ENCODE measurements around the gene PRPF6.

Gene PRPF6

GRCh38 chr20:63952210-63952535 lies 28.8 kb upstream of the PRPF6 start:
- DNase-seq (ENCODE audit: low read depth) = no peak
- TF ChIP-seq, protein P1, sequence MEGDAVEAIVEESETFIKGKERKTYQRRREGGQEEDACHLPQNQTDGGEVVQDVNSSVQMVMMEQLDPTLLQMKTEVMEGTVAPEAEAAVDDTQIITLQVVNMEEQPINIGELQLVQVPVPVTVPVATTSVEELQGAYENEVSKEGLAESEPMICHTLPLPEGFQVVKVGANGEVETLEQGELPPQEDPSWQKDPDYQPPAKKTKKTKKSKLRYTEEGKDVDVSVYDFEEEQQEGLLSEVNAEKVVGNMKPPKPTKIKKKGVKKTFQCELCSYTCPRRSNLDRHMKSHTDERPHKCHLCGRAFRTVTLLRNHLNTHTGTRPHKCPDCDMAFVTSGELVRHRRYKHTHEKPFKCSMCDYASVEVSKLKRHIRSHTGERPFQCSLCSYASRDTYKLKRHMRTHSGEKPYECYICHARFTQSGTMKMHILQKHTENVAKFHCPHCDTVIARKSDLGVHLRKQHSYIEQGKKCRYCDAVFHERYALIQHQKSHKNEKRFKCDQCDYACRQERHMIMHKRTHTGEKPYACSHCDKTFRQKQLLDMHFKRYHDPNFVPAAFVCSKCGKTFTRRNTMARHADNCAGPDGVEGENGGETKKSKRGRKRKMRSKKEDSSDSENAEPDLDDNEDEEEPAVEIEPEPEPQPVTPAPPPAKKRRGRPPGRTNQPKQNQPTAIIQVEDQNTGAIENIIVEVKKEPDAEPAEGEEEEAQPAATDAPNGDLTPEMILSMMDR (IDR thresholded peaks at IDR 0.05; ENCODE audit: low read depth, low read length, missing control alignments) = no peak
- H3K4me3 ChIP-seq (ENCODE audit: low read depth, low read length) = no peak overlapping the region

DNA sequence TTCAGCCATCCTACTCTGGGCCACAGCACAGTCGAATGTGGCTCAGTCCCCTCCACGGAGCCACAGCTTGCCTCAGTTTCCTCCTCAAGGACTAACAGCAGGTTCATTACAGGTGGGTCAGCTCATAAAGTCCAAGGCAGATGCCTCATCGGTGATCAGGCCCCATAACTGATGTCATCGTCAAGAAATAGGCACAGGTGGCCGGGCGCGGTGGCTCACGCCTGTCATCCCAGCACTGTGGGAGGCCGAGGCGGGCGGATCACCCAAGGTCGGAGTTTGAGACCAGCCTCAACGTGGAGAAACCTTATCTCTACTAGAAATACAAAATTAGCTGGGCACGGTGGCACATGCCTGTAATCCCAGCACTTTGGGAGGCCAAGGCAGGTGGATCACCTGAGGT lies 28.2 kb upstream of the PRPF6 start:
- TF ChIP-seq, protein P1 (IDR thresholded peaks at IDR 0.05; ENCODE audit: low read depth, low read length, missing control alignments) = no peak
- DNase-seq (ENCODE audit: low read depth) = no peak
- H3K4me3 ChIP-seq (ENCODE audit: low read depth, low read length) = no peak overlapping the region

GRCh38 chr20:63953764-63954429 lies 27.0 kb upstream of the PRPF6 start:
- H3K4me3 ChIP-seq (ENCODE audit: low read depth, low read length) = no peak overlapping the region
- TF ChIP-seq, protein P1 (IDR thresholded peaks at IDR 0.05; ENCODE audit: low read depth, low read length, missing control alignments) = no peak
- DNase-seq (ENCODE audit: low read depth) = no peak

- TF ChIP-seq, protein P1 (IDR thresholded peaks at IDR 0.05; ENCODE audit: low read depth, low read length, missing control alignments) = peak; percentile 34
- DNase-seq (ENCODE audit: low read depth) = no peak
- H3K4me3 ChIP-seq (ENCODE audit: low read depth, low read length) = peak overlapping the region; percentile 100
Measured at GRCh38 chr20:63955281-63955826, 25.6 kb upstream of the PRPF6 start.

GRCh38 chr20:63955827-63956663 lies 24.9 kb upstream of the PRPF6 start, which contains the start of gene UCKL1:
UCKL1 (minus strand) TSS chr20:63956416; CDS start chr20:63956372, 44 bp downstream.
- TF ChIP-seq, protein P1 (IDR thresholded peaks at IDR 0.05; ENCODE audit: low read depth, low read length, missing control alignments) = no peak
- no peak for DNase-seq (ENCODE audit: low read depth)
- H3K4me3 ChIP-seq (ENCODE audit: low read depth, low read length) = peak within 1 kb of the TSS; percentile 100

DNA sequence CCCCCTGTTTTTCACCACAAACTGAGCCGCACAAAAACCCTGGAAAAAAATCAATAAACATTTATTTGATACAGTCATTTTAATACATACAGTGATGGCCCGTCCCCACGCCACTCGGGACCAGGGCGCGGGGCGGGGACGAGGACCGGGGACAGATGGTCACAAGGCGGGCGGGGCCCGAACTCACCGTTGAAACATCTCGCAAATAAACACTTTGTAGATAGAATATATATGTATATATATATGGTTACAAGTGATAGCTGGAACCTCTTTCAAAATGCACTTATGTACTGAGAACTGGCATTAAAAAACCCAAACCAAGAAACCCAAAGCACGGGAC lies 24.3 kb upstream of the PRPF6 start:
- DNase-seq (ENCODE audit: low read depth) = no peak
- TF ChIP-seq, protein P1 (IDR thresholded peaks at IDR 0.05; ENCODE audit: low read depth, low read length, missing control alignments) = no peak

More for the DNA sequence above, 24.3 kb upstream of the PRPF6 start:
- peak overlapping the region; percentile 55 for H3K4me3 ChIP-seq (ENCODE audit: low read depth, low read length)

Data from GM12864 (cell line).